ENCODE measurements around the gene WAC.

Gene WAC

GRCh38 chr10:28668363-28669226 lies 135.7 kb downstream of the WAC start:
- peak; percentile 39 to 49 for DNase-seq (ENCODE audit: low read depth in 2 of 2)

DNA sequence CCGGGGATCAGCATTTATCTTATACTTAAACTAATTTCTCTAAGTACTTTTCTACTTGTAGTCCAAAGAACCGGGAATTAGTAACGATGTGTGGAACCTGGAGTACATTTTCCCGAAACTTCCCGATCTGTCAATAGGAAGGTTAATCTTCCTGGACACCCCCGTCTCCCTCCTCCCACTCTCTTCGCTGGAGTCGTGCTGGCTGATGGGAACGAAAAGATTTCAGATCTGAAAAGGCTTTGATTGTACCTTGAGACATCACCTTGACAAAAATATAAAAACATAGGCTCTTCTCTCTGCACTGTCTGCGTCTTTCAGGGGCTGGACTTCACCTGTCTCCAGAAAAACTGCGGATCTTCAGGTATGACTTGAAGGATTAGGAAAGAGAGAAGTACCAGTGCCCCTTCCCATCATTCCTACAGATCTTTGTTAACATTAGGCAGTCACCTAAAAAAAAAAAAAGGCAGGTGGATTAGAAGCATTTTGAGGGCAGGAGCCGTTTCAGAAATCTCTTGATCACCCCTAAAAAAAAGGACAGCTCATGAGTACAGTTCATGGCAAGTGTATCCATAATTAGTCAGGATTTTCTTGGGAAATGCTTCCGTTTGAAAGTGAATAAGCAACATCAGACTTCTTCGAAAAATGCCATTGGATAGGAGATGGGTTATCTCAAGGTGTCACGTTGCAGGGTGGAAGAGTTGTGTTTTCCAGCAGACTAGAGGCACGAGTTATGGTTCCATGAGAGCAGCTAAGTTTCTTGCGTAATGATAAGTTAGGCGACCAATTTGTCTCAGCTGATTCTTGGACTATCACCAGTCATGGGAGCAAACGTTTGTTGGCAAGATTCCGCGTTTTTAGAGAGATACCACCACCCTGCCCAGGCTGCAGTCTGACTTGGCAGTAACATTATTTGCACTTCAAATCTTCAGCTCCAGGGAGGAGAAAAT lies 136.6 kb downstream of the WAC start:
- no peak for DNase-seq (ENCODE audit: low read depth in 2 of 2)

Data from activated CD4-positive, alpha-beta T cell treated with anti-CD3 and anti-CD28 coated beads for 24 hours (primary cell).